ENCODE data around the gene DNAJC3. TPM values are rescaled to one million over a fixed set of nuclear protein-coding genes. Genes with fewer than 3 reads are reported as not detected.
"Not testable (repeated sequence)": the region's sequence is repeated elsewhere in the genome, so short reads cannot be mapped to it uniquely, and the experiment has no call there.

The DNAJC3 gene
- total RNA-seq, 1 donor from 2014 or later: 17.4 TPM

DNA sequence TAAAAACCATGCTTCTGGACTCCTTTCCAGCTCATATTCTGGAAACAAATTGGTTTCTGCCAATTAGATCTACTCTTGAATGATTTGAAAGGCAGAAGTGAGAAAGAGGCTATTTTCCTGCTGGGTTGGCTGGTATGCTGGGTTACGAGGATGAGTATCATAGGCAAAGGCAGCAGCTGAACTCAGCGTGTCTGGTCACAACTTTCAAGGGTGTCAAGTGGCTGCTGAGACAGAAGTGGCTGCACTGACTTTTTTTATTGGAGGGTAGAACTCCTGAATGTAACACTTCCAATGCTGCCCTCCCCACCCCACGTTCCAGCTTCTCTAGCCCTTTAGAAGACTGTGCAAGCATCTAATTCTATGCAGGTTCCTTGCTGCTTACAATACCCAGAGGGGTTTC, 24.1 kb upstream of the DNAJC3 start:
- ATAC-seq (ENCODE audit: low read depth) (no peak), DNase-seq (no peak)
- Mint-ChIP-seq H3K36me3 (ENCODE audit: low read depth) (no peaks in the 10 kb centered on the region), H3K4me3 (no peak overlapping the region), H3K9me3 (no peaks in the 10 kb centered on the region), H3K4me1 (no peaks in the 10 kb centered on the region), H3K27ac (no peak overlapping the region), H3K27me3 (peaks cover 4% of the 10 kb centered on the region)
- ChIA-PET POLR2A (no interaction called here), CTCF (no interaction called here)
- intact Hi-C loops (cut with micrococcal nuclease): loop anchor here (10.0 kb wide), 1 partner anchor 52 kb away; no protein-coding TSS in a partner anchor
- TF ChIP-seq, protein P1, sequence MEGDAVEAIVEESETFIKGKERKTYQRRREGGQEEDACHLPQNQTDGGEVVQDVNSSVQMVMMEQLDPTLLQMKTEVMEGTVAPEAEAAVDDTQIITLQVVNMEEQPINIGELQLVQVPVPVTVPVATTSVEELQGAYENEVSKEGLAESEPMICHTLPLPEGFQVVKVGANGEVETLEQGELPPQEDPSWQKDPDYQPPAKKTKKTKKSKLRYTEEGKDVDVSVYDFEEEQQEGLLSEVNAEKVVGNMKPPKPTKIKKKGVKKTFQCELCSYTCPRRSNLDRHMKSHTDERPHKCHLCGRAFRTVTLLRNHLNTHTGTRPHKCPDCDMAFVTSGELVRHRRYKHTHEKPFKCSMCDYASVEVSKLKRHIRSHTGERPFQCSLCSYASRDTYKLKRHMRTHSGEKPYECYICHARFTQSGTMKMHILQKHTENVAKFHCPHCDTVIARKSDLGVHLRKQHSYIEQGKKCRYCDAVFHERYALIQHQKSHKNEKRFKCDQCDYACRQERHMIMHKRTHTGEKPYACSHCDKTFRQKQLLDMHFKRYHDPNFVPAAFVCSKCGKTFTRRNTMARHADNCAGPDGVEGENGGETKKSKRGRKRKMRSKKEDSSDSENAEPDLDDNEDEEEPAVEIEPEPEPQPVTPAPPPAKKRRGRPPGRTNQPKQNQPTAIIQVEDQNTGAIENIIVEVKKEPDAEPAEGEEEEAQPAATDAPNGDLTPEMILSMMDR (IDR thresholded peaks at IDR 0.05): no peak

DNA sequence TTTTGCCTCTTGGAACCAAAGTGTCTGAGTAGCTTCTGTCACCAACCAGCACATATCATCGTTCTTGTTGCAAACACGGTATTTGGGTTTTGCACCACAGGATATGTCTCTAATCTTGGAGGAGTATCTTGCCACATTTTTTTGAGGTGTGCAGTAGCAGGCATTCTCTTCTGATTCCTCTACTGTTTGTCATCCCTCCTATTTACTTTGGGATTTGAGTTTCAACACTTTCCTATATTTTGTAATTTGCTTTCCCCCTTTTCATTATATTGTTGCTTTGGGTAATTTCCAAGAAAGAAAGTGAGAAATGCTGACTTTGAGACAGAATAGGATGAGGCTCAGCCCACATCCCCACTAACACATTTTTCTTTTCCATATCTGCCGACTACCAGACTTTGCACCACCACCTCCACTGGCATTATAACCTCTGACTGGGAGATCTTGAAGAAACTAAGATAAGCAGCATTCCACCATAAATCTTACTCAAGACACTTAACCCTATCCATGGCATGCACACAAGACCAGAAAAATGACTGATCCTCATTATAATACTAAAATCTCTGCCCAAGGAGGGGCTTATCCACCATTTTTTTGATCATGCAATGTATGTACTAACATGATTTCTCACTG, 20.4 kb upstream of the DNAJC3 start:
- ATAC-seq (ENCODE audit: low read depth) (no peak), DNase-seq (no peak)
- ChIA-PET CTCF (no interaction called here), POLR2A (no interaction called here)
- Mint-ChIP-seq H3K27me3 (peaks cover 4% of the 10 kb centered on the region), H3K9me3 (no peaks in the 10 kb centered on the region), H3K4me1 (no peaks in the 10 kb centered on the region), H3K36me3 (ENCODE audit: low read depth) (no peaks in the 10 kb centered on the region), H3K27ac (no peak overlapping the region), H3K4me3 (no peak overlapping the region)
- TF ChIP-seq, protein P1 (IDR thresholded peaks at IDR 0.05): no peak
- intact Hi-C loops (cut with micrococcal nuclease): loop anchor here (5.0 to 10.0 kb wide), 2 partner anchors 48 to 164 kb away; no protein-coding TSS in a partner anchor

GRCh38 chr13:95659500-95659899, 17.4 kb upstream of the DNAJC3 start:
- no peak for ATAC-seq (ENCODE audit: low read depth)
- H3K27me3 Mint-ChIP-seq: peaks cover 12% of the 10 kb centered on the region
- no peaks in the 10 kb centered on the region for H3K36me3 Mint-ChIP-seq (ENCODE audit: low read depth)
- TF ChIP-seq, protein P1 (IDR thresholded peaks at IDR 0.05): no peak
- DNase-seq: no peak
- H3K4me1 Mint-ChIP-seq: no peaks in the 10 kb centered on the region
- ChIA-PET POLR2A (no interaction called here), CTCF (no interaction called here)
- intact Hi-C loops (cut with micrococcal nuclease): loop anchor here (5.0 to 10.0 kb wide), 2 partner anchors 45 to 167 kb away; no protein-coding TSS in a partner anchor
- H3K9me3 Mint-ChIP-seq: peaks cover 3% of the 10 kb centered on the region
- no peak overlapping the region for H3K27ac Mint-ChIP-seq
- no peak overlapping the region for H3K4me3 Mint-ChIP-seq

GRCh38 chr13:95660981-95661581, 15.9 kb upstream of the DNAJC3 start:
- Mint-ChIP-seq H3K4me3 (no peak overlapping the region), H3K36me3 (ENCODE audit: low read depth) (no peaks in the 10 kb centered on the region), H3K27ac (no peak overlapping the region), H3K4me1 (no peaks in the 10 kb centered on the region), H3K27me3 (peaks cover 12% of the 10 kb centered on the region), H3K9me3 (peaks cover 11% of the 10 kb centered on the region)
- POLR2A ChIA-PET: no interaction called here
- CTCF ChIA-PET: interaction anchor here (0.7 to 1.7 kb wide), 5 partner anchors 10 to 172 kb away, joined by 3 to 6 read pairs (median 3); no protein-coding TSS in a partner anchor
- TF ChIP-seq, protein P1 (IDR thresholded peaks at IDR 0.05): no peak
- no peak for DNase-seq
- ATAC-seq (ENCODE audit: low read depth): no peak
- intact Hi-C loops (cut with micrococcal nuclease): loop anchor here (5.0 to 10.0 kb wide), 2 partner anchors 259 to 986 kb away; no protein-coding TSS in a partner anchor

DNA sequence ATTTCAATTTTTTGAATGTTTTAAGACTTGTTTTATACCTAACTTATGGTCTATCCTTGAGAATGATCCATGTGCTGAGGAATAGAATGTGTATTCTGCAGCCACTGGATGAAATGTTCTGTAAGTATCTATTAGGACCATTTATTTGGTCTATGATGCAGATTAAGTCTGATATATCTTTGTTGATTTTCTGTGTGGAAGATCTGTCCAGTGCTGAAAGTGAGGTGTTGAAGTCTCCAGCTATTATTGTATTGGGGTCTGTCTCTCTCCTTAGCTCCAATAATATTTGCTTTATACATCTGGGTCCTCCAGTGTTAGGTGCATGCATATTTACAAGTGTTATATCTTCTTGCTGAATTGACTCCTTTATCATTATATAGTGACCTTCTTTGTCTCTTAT, 9.7 kb upstream of the DNAJC3 start:
- not testable (repeated sequence) for ATAC-seq (ENCODE audit: low read depth); H3K27me3 Mint-ChIP-seq
- intact Hi-C loops (cut with micrococcal nuclease): loop anchor here (10.0 kb wide), 1 partner anchor 992 kb away; no protein-coding TSS in a partner anchor

More for the DNA sequence above, 9.7 kb upstream of the DNAJC3 start:
- POLR2A ChIA-PET; H3K4me1 Mint-ChIP-seq; H3K36me3 Mint-ChIP-seq (ENCODE audit: low read depth); DNase-seq; CTCF ChIA-PET; H3K4me3 Mint-ChIP-seq; H3K27ac Mint-ChIP-seq: not testable (repeated sequence)
- peaks cover 40% of the 10 kb centered on the region for H3K9me3 Mint-ChIP-seq
